GM23338 (cell line): ENCODE measurements around the gene MFSD6L. TPM values are rescaled to one million over a fixed set of nuclear protein-coding genes. Genes with fewer than 3 reads are reported as not detected.

Experiments used
- ATAC-seq: fragments of 200-7000 bp; cut with Tn5 transposase; 3 replicates; pipeline ENCODE4 v1.9.1; 2020
- DNase-seq: peaks from one replicate; pipeline ENCODE4 v3.0.0-alpha.2; 2015; ENCODE audit warnings: low spot score
- H2AFZ ChIP-seq: fragments of 200-600 bp; sonication (generic); 2 replicates; pipeline ENCODE4 v1.8.0; 2016; ENCODE audit warnings: antibody characterized with exemption, mild to moderate bottlenecking, moderate library complexity
- H3F3A ChIP-seq: fragments of 200-600 bp; sonication (generic); replicated peaks from 2 replicates; pipeline ENCODE4 v1.8.0; 2017; ENCODE audit warnings: antibody characterized with exemption, mixed run types, low read depth
- H3K27ac ChIP-seq: fragments of 200-600 bp; sonication (generic); 2 replicates; pipeline ENCODE4 v1.6.1; 2016; ENCODE audit warnings: low read depth
- H3K27me3 ChIP-seq: fragments of 200-600 bp; sonication (generic); 2 replicates; pipeline ENCODE4 v1.8.0; 2016; ENCODE audit warnings: mild to moderate bottlenecking, mixed run types, moderate library complexity; ENCODE audit not compliant: insufficient read depth
- H3K36me3 ChIP-seq: fragments of 200-600 bp; sonication (generic); 2 replicates; pipeline ENCODE4 v1.8.0; 2016; ENCODE audit warnings: mild to moderate bottlenecking; ENCODE audit not compliant: insufficient read depth
- H3K4me1 ChIP-seq: fragments of 200-600 bp; sonication (generic); 2 replicates; pipeline ENCODE4 v1.8.0; 2016; ENCODE audit warnings: mild to moderate bottlenecking, moderate library complexity; ENCODE audit not compliant: insufficient read depth
- H3K4me2 ChIP-seq: fragments of 200-600 bp; sonication (generic); 2 replicates; pipeline ENCODE4 v1.7.1; 2017; ENCODE audit warnings: mixed run types
- H3K4me3 ChIP-seq: fragments of 200-600 bp; sonication (generic); 2 replicates; pipeline ENCODE4 v1.6.1; 2016; ENCODE audit warnings: mixed run types
- H3K79me2 ChIP-seq: fragments of 200-600 bp; sonication (generic); replicated peaks from 2 replicates; pipeline ENCODE4 v1.8.0; 2017; ENCODE audit warnings: mild to moderate bottlenecking; ENCODE audit not compliant: insufficient read depth
- H3K9me2 ChIP-seq: fragments of 200-600 bp; sonication (generic); 2 replicates; pipeline ENCODE4 v1.8.0; 2017; ENCODE audit not compliant: insufficient read depth
- H4K20me1 ChIP-seq: fragments of 200-600 bp; sonication (generic); replicated peaks from 2 replicates; pipeline ENCODE4 v1.8.0; 2017; ENCODE audit warnings: mild to moderate bottlenecking; ENCODE audit not compliant: insufficient read depth
- H3K27ac Mint-ChIP-seq: 2 replicates; pipeline ENCODE4 v1.8.0; 2020; ENCODE audit warnings: inconsistent platforms, mild to moderate bottlenecking, moderate library complexity, mixed read lengths
- H3K27me3 Mint-ChIP-seq: 3 replicates; pipeline ENCODE4 v1.8.0; 2022; ENCODE audit warnings: low read depth, mild to moderate bottlenecking, moderate library complexity, mixed read lengths, inconsistent platforms; ENCODE audit not compliant: insufficient read depth, poor library complexity
- H3K36me3 Mint-ChIP-seq: 3 replicates; pipeline ENCODE4 v1.8.0; 2021; ENCODE audit warnings: low read depth, mild to moderate bottlenecking, inconsistent platforms, moderate library complexity, mixed read lengths
- H3K4me1 Mint-ChIP-seq: 3 replicates; pipeline ENCODE4 v1.8.0; 2020; ENCODE audit warnings: mild to moderate bottlenecking, inconsistent platforms, mixed read lengths
- H3K4me3 Mint-ChIP-seq: 3 replicates; pipeline ENCODE4 v1.8.0; 2021; ENCODE audit warnings: moderate library complexity, mild to moderate bottlenecking, inconsistent platforms, mixed read lengths
- H3K9me3 Mint-ChIP-seq: 3 replicates; pipeline ENCODE4 v1.8.0; 2020; ENCODE audit warnings: moderate library complexity, mild to moderate bottlenecking, inconsistent platforms, mixed read lengths
- CREB1 ChIP-seq: fragments of 250-450 bp; sonication (Bioruptor Pico); IDR thresholded peaks from 2 replicates; pipeline ENCODE4 v1.5.0; 2020; ENCODE audit warnings: low read depth, mild to moderate bottlenecking, moderate library complexity
- EZH2 ChIP-seq: fragments of 200-600 bp; sonication (generic); IDR thresholded peaks from one replicate; pipeline ENCODE4 v1.8.0; 2017; ENCODE audit warnings: antibody characterized with exemption, mild to moderate bottlenecking, low read depth; ENCODE audit not compliant: unreplicated experiment
- EZH2phosphoT487 ChIP-seq: fragments of 200-600 bp; sonication (generic); IDR thresholded peaks from one replicate; pipeline ENCODE4 v1.8.1; 2018; ENCODE audit warnings: antibody characterized with exemption; ENCODE audit not compliant: unreplicated experiment
- JUNB ChIP-seq: IDR thresholded peaks from one replicate; pipeline ENCODE4 v1.6.1; 2016; ENCODE audit warnings: antibody characterized with exemption; ENCODE audit not compliant: unreplicated experiment
- NANOG ChIP-seq: IDR thresholded peaks from 2 replicates; pipeline ENCODE4 v1.6.1; 2016; ENCODE audit warnings: antibody characterized with exemption, borderline replicate concordance
- POLR2AphosphoS5 ChIP-seq: IDR thresholded peaks from 2 replicates; pipeline ENCODE4 v1.6.1; 2016; ENCODE audit warnings: antibody characterized with exemption, low read depth
- ZNF114 ChIP-seq: fragments of 250-450 bp; sonication (Bioruptor Pico); IDR thresholded peaks from 2 replicates; pipeline ENCODE4 v1.5.0; 2020; ENCODE audit warnings: mild to moderate bottlenecking, moderate library complexity
- polyA plus RNA-seq: library from polyadenylated mRNA; unstranded; fragments of >200 nt; fragmentation: Nextera tagmentation; extraction: Ambion mirVana; gene quantifications from 2 replicates; pipeline ENCODE4 v1.2.1, GENCODE V29; 2016
- total RNA-seq: library from RNA; depleted of rRNA; stranded (reverse); fragments of >200 nt; shearing (Covaris generic); gene quantifications from 2 replicates; pipeline ENCODE4 v1.2.3, GENCODE V29; 2014
- TF ChIP-seq, protein P1 (sequence below): IDR thresholded peaks from 2 replicates; pipeline ENCODE4 v1.6.1; 2016; ENCODE audit warnings: antibody characterized with exemption
- TF ChIP-seq, protein P2 (sequence below), 2 experiments: fragments of 200-600 bp in 1 of 2; sonication (generic) in 1 of 2; conservative IDR thresholded peaks; 2 replicates each; pipeline versions ENCODE4 v1.5.1 to v1.6.1; 2016 to 2017; ENCODE audit warnings: antibody characterized with exemption in 2 of 2, low read depth in 2 of 2, mild to moderate bottlenecking in 2 of 2, moderate library complexity in 1 of 2
- TF ChIP-seq, protein P3 (sequence below): fragments of 250-450 bp; sonication (Bioruptor Pico); IDR thresholded peaks from 2 replicates; pipeline ENCODE4 v1.5.0; 2020; ENCODE audit warnings: mild to moderate bottlenecking, moderate library complexity

Gene MFSD6L
- total and polyA plus RNA-seq, 2 experiments from 2014 or later, result 0.52 to 2.8 TPM

DNA sequence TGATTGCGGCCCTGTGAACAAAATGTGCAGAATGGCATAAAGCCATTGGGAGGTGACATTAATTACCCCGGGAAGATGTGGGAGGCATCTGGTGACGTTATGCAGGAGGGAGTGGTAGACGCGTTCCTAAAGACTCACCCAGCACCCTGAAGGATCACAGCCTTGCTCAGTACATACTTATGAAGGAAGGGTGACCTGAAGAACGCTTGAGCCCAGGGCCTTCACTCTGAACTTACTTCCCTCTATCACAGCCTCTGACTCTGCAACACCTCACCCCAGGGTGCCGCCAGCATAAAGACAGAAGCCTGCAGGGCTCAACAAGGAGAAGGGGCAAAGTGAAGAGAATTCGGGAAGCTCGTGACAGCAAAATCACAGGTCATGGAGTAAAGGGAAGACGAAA, 9.4 kb downstream of the MFSD6L start (continued):
- no peak for TF ChIP-seq NANOG
- TF ChIP-seq ZNF114, result no peak
- TF ChIP-seq, protein P1, sequence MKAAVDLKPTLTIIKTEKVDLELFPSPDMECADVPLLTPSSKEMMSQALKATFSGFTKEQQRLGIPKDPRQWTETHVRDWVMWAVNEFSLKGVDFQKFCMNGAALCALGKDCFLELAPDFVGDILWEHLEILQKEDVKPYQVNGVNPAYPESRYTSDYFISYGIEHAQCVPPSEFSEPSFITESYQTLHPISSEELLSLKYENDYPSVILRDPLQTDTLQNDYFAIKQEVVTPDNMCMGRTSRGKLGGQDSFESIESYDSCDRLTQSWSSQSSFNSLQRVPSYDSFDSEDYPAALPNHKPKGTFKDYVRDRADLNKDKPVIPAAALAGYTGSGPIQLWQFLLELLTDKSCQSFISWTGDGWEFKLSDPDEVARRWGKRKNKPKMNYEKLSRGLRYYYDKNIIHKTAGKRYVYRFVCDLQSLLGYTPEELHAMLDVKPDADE, result no peak
- TF ChIP-seq, protein P2, sequence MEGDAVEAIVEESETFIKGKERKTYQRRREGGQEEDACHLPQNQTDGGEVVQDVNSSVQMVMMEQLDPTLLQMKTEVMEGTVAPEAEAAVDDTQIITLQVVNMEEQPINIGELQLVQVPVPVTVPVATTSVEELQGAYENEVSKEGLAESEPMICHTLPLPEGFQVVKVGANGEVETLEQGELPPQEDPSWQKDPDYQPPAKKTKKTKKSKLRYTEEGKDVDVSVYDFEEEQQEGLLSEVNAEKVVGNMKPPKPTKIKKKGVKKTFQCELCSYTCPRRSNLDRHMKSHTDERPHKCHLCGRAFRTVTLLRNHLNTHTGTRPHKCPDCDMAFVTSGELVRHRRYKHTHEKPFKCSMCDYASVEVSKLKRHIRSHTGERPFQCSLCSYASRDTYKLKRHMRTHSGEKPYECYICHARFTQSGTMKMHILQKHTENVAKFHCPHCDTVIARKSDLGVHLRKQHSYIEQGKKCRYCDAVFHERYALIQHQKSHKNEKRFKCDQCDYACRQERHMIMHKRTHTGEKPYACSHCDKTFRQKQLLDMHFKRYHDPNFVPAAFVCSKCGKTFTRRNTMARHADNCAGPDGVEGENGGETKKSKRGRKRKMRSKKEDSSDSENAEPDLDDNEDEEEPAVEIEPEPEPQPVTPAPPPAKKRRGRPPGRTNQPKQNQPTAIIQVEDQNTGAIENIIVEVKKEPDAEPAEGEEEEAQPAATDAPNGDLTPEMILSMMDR (conservative IDR thresholded peaks at IDR 0.05; ENCODE audit: low read depth in 2 of 2), result no peak
- no peak for TF ChIP-seq POLR2AphosphoS5

GRCh38 chr17:8788998-8789397, 10.2 kb downstream of the MFSD6L start:
- H3K27ac Mint-ChIP-seq, result no peak overlapping the region
- H3K4me1 Mint-ChIP-seq, result peaks cover 13% of the 10 kb centered on the region
- no peak for ATAC-seq
- TF ChIP-seq EZH2phosphoT487 (no peak), POLR2AphosphoS5 (no peak), JUNB (no peak), ZNF114 (no peak), EZH2 (no peak), CREB1 (CRISPR knock-in tag) (no peak)
- TF ChIP-seq, protein P2 (conservative IDR thresholded peaks at IDR 0.05; ENCODE audit: low read depth in 2 of 2), result no peak
- TF ChIP-seq, protein P3, sequence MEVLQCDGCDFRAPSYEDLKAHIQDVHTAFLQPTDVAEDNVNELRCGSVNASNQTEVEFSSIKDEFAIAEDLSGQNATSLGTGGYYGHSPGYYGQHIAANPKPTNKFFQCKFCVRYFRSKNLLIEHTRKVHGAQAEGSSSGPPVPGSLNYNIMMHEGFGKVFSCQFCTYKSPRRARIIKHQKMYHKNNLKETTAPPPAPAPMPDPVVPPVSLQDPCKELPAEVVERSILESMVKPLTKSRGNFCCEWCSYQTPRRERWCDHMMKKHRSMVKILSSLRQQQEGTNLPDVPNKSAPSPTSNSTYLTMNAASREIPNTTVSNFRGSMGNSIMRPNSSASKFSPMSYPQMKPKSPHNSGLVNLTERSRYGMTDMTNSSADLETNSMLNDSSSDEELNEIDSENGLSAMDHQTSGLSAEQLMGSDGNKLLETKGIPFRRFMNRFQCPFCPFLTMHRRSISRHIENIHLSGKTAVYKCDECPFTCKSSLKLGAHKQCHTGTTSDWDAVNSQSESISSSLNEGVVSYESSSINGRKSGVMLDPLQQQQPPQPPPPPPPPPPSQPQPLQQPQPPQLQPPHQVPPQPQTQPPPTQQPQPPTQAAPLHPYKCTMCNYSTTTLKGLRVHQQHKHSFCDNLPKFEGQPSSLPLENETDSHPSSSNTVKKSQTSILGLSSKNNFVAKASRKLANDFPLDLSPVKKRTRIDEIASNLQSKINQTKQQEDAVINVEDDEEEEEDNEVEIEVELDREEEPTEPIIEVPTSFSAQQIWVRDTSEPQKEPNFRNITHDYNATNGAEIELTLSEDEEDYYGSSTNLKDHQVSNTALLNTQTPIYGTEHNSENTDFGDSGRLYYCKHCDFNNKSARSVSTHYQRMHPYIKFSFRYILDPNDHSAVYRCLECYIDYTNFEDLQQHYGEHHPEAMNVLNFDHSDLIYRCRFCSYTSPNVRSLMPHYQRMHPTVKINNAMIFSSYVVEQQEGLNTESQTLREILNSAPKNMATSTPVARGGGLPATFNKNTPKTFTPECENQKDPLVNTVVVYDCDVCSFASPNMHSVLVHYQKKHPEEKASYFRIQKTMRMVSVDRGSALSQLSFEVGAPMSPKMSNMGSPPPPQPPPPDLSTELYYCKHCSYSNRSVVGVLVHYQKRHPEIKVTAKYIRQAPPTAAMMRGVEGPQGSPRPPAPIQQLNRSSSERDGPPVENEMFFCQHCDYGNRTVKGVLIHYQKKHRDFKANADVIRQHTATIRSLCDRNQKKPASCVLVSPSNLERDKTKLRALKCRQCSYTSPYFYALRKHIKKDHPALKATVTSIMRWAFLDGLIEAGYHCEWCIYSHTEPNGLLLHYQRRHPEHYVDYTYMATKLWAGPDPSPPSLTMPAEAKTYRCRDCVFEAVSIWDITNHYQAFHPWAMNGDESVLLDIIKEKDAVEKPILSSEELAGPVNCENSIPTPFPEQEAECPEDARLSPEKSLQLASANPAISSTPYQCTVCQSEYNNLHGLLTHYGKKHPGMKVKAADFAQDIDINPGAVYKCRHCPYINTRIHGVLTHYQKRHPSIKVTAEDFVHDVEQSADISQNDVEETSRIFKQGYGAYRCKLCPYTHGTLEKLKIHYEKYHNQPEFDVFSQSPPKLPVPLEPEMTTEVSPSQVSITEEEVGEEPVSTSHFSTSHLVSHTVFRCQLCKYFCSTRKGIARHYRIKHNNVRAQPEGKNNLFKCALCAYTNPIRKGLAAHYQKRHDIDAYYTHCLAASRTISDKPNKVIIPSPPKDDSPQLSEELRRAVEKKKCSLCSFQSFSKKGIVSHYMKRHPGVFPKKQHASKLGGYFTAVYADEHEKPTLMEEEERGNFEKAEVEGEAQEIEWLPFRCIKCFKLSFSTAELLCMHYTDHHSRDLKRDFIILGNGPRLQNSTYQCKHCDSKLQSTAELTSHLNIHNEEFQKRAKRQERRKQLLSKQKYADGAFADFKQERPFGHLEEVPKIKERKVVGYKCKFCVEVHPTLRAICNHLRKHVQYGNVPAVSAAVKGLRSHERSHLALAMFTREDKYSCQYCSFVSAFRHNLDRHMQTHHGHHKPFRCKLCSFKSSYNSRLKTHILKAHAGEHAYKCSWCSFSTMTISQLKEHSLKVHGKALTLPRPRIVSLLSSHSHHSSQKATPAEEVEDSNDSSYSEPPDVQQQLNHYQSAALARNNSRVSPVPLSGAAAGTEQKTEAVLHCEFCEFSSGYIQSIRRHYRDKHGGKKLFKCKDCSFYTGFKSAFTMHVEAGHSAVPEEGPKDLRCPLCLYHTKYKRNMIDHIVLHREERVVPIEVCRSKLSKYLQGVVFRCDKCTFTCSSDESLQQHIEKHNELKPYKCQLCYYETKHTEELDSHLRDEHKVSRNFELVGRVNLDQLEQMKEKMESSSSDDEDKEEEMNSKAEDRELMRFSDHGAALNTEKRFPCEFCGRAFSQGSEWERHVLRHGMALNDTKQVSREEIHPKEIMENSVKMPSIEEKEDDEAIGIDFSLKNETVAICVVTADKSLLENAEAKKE (CRISPR knock-in tag), result no peak

More at GRCh38 chr17:8788998-8789397, 10.2 kb downstream of the MFSD6L start:
- no peaks in the 10 kb centered on the region for H3K79me2 ChIP-seq
- no peak overlapping the region for H3K4me2 ChIP-seq
- H3K27ac ChIP-seq, result no peak overlapping the region
- H3K4me3 ChIP-seq, result no peak overlapping the region
- DNase-seq, result no peak
- H3K4me3 Mint-ChIP-seq, result no peak overlapping the region
- H3K9me3 Mint-ChIP-seq, result peaks cover 17% of the 10 kb centered on the region
- no peaks in the 10 kb centered on the region for H3K27me3 ChIP-seq
- no peaks in the 10 kb centered on the region for H3K36me3 ChIP-seq
- no peaks in the 10 kb centered on the region for H3K9me2 ChIP-seq
- H3F3A ChIP-seq, result no peaks in the 10 kb centered on the region
- H2AFZ ChIP-seq, result no peak overlapping the region
- peaks cover 11% of the 10 kb centered on the region; the same call in 2 of the 3 replicates for H3K36me3 Mint-ChIP-seq
- peaks cover 7% of the 10 kb centered on the region; the same call in 1 of the 2 replicates for H3K4me1 ChIP-seq
- no peaks in the 10 kb centered on the region for H3K27me3 Mint-ChIP-seq
- H4K20me1 ChIP-seq, result no peaks in the 10 kb centered on the region
